Upper lobe of left lung (tissue), 4 donors: ENCODE data around the gene SHKBP1.

ENCODE experiments used
- CTCF ChIP-seq, 6 experiments: fragments of 450-650 bp in 4 of 6; fragments of 200-600 bp in 2 of 6; sonication (generic) in 2 of 6; IDR thresholded peaks; one replicate each; pipeline ENCODE4 v1.5.1; 2016 to 2019; ENCODE audit warnings: antibody characterized with exemption in 6 of 6
- EP300 ChIP-seq, 4 donors: sonication (generic); formaldehyde crosslinking; IDR thresholded peaks; one replicate each; pipeline ENCODE4 v1.5.1; 2017; ENCODE audit warnings: antibody characterized with exemption in 4 of 4, control low read depth in 2 of 4
- POLR2A ChIP-seq, 4 donors: fragments of 450-650 bp; IDR thresholded peaks; one replicate each; pipeline ENCODE4 v1.5.1; 2016 to 2017; ENCODE audit warnings: antibody characterized with exemption in 4 of 4, mild to moderate bottlenecking in 2 of 4
- POLR2AphosphoS5 ChIP-seq, 2 donors: sonication (generic); formaldehyde crosslinking; IDR thresholded peaks; one replicate each; pipeline ENCODE4 v1.5.1; 2017; ENCODE audit warnings: antibody characterized with exemption in 2 of 2

- TF ChIP-seq CTCF (IDR thresholded peaks at IDR 0.05): no peak
- TF ChIP-seq POLR2AphosphoS5 (IDR thresholded peaks at IDR 0.05): no peak
- no peak for TF ChIP-seq POLR2A (IDR thresholded peaks at IDR 0.05)
- no peak for TF ChIP-seq EP300 (IDR thresholded peaks at IDR 0.05)
Observed at GRCh38 chr19:40590464-40591265, 14.0 kb downstream of the SHKBP1 start.
